B cell (primary cell): ENCODE measurements around the gene SAFB.

ENCODE experiments used
- EZH2 ChIP-seq: IDR thresholded peaks from 2 replicates; pipeline ENCODE4 v1.6.1; 2012; ENCODE audit warnings: borderline replicate concordance, low read depth, mild to moderate bottlenecking, moderate library complexity, low read length; ENCODE audit not compliant: insufficient read depth, poor library complexity, severe bottlenecking
- TF ChIP-seq, protein P1 (sequence below): fragments of 200-600 bp; IDR thresholded peaks from one replicate; pipeline ENCODE4 v1.8.0; 2022; ENCODE audit warnings: antibody characterized with exemption, mild to moderate bottlenecking

DNA sequence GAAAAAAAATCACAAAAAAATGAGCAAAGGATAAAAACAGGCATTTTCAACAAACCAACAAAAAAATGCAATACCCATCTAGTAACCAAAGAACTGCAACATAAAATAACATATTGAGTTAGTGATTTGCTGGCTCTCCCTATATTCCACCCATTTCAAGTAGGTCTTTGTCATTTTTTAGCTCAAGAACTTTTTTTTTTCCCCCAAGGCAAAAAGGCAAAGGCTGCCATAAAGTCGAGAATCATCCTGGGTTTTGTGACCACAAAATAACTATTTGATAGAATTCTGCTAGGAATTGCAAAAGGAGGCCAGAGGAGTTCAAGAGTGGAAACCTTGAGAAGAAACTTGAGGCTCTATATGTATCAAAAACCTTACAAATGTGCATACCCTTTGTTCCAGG is 5.8 kb upstream of the SAFB start:
- TF ChIP-seq, protein P1, sequence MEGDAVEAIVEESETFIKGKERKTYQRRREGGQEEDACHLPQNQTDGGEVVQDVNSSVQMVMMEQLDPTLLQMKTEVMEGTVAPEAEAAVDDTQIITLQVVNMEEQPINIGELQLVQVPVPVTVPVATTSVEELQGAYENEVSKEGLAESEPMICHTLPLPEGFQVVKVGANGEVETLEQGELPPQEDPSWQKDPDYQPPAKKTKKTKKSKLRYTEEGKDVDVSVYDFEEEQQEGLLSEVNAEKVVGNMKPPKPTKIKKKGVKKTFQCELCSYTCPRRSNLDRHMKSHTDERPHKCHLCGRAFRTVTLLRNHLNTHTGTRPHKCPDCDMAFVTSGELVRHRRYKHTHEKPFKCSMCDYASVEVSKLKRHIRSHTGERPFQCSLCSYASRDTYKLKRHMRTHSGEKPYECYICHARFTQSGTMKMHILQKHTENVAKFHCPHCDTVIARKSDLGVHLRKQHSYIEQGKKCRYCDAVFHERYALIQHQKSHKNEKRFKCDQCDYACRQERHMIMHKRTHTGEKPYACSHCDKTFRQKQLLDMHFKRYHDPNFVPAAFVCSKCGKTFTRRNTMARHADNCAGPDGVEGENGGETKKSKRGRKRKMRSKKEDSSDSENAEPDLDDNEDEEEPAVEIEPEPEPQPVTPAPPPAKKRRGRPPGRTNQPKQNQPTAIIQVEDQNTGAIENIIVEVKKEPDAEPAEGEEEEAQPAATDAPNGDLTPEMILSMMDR = no peak
- TF ChIP-seq EZH2 = no peak
